ENCODE measurements around the gene IFNLR1.

Gene IFNLR1

DNA sequence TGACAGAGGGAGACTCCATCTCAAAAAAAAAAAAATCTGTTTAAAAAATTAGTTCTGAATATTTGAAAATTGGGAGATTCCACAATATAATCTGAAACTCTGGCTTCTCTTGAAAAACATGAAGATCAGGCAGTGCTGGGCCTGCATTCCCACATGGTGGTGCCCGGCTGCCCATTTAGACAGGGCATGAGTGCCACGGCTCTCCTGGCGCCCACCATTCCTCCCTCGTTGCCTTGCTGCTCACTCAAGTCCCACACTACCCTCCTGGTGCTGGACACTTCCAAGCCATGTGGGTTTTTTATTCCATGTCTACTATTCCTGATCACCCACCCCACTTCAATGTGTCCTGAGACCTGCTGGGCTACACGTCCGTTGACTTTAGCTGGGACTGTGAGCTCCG is 64.3 kb downstream of the IFNLR1 start:
- no peak for DNase-seq (ENCODE audit: low spot score)

DNA sequence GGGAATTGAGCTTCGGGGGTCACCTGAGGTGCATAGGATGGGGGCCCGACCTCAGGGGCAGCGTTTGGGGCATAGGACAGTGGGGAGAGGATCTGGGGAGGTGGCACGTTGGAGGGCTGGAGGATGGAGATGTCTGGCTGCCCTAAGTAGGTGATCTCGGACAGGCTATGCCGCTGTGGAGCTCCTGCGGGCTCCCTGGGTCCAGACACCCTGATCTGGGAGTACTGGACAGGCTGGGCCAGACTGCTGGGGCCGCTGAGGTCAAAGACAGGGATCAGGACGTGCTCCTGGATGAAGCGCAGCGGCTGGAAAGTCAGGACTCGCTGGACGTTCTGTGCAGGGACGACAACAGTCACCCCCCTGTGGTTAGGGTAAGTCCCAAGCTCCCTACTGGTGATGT is 65.7 kb downstream of the IFNLR1 start:
- DNase-seq (ENCODE audit: low spot score): no peak

DNA sequence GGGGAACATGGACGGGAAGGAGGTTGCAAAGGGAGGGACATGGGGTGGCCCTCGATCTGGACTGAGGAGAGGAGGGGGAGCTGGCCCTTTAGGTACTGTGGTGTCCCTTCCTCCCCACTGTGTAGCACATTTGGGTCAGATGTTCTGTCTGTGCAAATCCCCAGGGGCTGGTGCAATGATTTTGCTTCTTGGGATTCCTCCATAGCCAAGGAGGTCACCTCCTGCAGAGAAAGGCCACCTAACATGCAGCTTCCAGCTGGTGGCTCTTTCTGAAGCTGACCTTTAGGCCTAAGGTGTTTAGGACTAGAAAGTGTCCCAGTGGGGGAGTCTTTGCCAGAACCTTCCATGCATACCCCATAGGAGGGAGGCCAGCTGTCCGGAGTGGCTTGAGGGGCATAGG is 66.1 kb downstream of the IFNLR1 start:
- no peak for DNase-seq (ENCODE audit: low spot score)

DNA sequence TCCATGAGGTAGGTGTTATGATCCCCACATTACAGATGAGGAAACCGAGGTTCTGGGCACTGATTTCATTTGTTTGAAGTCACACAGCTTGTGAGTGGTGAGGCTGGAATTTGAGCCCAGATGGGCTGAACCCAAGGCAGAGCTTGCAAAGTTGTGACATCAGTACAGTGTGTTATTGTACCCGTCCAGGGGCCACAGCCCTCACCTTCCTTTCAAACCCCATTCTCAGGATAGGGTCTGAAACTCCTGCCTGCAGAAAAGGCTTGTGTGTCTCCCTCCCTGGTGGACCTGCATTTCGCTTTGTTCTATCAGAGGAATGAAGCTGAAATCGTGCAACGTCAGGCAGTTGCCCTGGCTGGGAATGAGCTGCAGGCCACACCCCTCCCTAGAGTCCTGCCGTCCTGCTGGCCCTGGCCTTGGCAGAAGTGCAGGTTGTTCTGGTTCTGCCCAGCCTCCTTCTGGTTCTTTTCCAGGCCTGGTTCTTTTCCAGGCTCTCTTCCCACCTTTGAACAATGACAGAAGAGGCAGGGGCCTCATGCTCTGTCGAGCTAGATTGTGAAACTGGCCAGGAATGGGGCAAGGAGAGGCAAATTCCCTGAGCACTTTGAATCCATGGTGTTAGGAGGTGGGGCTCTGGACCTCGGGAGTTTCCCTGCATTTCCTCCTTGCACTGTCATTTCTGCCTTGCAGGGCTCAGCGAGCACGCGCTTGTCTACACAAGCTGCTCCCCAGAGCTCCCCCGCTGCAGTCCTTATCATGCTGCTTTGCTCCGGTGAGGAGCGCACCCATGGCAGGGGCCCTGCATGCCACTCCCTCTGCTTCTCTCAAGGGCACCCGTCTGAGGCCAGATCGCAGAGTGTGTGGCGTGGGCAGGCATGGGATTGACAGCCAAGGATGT is 67.0 kb downstream of the IFNLR1 start:
- DNase-seq (ENCODE audit: low spot score): no peak

DNA sequence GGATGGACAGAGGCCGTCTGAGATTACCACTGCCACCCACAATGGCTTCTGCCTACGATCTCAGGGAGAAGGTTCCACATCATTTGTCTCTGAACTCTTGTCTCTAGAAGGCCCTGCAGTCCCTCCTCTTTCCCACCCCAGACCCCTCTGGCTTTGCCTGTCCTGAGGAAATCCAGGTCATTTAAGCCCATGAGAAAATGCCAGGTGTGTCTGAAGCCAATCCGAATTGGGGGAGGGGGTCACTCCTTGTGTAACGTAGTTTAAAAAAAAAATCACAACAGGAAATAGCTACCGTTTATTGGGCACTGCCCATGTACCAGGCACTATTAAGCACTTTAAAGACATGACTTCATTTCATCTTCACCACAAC is 67.6 kb downstream of the IFNLR1 start:
- no peak for DNase-seq (ENCODE audit: low spot score)

DNA sequence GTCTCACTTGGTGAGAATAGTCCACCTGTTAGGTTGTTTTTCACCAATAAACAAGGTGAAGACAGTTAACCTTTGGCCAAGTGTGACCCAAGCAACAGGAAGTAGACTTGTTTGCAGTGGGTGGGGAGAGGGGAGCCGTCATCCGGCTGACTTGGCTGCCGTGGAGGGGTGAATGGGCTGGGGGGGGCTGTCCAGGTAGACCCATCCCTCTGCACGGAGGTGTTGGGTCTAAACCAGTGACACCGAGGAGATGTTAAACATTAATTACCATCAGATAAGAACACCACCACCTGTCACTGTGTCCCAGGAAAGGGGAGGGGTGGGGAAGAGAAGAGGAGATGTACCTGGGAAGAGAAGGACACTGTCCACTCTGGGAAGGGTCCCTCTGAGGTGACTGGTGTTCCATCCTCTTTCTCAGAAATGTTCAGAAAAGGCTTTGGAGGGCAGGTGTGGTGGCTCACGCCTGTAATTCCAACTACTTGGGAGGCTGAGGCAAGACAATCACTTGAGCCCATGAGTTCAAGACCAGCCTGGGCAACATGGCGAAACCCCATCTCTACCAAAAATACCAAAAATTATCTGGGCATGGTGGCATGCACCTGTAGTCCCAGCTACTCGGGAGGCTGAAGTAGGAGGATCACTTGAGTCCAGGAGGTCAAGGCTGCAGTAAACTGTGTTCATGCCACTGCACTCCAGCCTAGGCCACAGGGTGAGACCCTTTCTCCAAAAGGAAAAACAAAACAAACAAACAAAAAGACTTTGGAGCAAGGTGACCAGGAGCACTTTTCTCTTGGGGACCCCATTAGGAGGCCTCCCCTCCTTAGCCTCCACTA is 68.5 kb downstream of the IFNLR1 start:
- no peak for DNase-seq (ENCODE audit: low spot score)

DNA sequence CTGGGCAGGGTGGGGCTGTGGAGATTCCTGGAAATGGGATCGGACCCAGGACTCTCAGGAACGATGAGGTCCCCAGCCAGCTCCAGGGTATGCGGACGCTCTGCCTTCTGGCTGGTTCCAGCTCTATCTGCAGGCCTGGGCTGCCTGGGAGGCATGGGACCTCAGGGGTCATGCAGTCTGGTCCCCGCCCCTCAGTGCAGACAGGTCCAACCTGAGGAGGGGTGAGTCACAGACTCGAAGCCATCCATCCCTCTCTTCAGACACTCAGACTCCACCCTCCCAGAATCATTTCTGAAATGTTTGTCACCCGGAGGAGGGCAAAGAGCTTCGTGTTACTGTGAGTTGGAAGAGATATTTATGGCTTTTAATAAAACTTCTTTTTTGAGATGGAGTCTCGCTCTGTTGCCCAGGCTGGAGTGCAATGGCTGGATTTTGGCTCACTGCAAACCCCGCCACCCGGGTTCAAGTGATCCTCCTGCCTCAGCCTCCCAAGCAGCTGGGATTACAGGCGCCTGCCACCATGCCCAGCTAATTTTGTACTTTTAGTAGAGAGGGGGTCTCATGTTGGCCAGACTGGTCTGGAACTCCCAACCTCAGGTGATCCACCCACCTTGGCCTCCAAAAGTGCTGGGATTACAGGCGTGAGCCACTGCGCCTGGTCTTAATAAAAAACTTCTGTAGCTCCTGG is 69.2 kb downstream of the IFNLR1 start:
- DNase-seq (ENCODE audit: low spot score): no peak

DNA sequence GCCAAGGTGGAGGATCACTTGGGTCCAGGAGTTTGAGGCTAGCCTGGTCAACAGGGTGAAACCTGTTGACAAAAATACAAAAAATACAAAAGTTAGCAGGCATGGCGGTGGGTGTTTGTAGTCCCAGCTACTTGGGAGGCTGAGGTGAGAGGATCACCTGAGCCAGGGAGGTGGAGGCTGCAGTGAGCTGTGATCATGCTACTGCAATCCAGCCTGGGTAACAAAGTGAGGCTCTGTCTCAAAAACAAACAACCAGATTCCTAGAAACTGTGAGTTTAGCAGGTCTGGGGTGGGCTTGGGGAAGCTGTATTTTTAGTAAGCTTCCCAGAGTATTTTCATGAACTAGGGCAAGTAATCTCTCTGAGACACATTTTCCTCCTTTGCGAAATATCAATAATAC is 70.0 kb downstream of the IFNLR1 start:
- DNase-seq (ENCODE audit: low spot score): no peak

DNA sequence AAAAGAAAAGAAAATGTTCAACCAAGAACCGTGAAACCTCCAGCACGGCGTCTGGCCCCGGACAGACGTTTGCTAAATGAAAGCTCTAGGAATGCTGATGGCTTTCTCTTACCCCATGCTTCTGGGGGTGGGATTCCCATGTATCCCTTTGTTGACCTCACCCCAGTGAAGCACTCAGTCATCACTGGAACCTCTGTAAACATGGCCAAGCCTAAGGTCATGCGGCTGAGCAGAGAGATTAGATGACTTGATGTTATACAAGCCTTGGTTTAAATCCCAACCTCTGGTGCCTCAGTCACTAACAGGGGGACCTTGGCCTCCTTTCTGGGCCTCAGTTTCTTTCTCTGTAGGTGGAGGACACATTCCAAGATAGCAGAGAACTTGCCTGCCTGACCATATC is 72.3 kb downstream of the IFNLR1 start:
- no peak for DNase-seq (ENCODE audit: low spot score)

DNA sequence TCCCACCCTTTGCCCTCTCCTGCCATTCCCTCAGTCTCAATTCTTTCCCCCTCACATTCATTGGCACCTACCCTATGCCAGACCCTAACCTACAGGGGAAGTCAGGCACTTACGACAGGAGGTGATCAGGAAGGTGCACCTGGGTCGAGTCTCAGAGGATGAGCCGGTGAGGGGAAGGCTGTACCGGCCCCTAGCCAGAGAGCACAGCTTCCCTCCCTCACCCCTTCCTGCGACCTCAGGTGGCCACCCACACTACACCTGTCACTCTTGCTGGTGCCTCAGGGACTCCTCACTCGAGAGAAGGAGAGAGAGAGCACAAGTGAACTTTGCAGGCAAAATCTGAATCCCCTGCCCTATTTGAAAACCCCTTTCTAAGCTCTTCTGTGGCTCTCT is 73.5 kb downstream of the IFNLR1 start:
- DNase-seq (ENCODE audit: low spot score): no peak

DNA sequence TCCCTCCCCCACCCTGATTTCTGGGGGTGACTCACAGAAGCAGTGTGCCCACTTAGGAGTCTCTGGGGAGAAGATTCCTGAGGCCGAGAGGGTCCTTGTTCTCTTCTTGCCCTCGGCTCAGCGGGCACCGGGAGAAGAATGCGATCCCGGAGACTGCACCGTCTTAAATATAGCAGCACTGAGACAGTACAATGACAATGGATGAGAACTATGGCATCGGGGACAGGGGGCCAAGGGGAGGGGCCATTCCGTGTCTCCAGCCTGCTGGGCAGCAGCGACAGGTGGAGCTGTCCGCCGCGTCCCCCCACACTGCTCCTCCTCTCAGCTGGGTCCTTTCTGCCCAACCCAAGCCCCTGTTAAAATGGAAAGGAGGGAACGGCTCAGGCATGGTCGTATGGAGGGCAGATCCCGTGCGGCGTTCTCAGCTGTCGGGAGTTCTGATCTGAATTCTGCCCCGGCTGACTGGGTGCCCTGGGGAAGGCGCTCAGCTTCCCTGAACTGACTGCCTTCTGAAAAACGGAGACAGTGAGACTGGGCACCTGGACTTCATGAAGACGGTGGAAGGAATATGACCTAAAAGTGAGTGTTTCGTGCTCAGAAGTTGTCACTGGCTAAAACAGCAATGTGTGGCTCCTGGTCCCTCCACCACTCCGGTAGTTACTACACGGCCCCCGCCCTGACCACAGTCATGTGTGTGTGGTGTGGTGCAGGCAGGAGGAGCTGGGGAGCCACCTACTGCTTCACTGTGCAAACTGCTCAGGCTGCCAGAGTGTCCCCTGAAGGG is 74.9 kb downstream of the IFNLR1 start, which contains the start of gene MYOM3:
MYOM3 (minus strand) TSS at position 140 of the 784 bp plus-strand sequence. CDS start 3,499 bp downstream, outside the sequence.
- DNase-seq (ENCODE audit: low spot score): peak; percentile 26

DNA sequence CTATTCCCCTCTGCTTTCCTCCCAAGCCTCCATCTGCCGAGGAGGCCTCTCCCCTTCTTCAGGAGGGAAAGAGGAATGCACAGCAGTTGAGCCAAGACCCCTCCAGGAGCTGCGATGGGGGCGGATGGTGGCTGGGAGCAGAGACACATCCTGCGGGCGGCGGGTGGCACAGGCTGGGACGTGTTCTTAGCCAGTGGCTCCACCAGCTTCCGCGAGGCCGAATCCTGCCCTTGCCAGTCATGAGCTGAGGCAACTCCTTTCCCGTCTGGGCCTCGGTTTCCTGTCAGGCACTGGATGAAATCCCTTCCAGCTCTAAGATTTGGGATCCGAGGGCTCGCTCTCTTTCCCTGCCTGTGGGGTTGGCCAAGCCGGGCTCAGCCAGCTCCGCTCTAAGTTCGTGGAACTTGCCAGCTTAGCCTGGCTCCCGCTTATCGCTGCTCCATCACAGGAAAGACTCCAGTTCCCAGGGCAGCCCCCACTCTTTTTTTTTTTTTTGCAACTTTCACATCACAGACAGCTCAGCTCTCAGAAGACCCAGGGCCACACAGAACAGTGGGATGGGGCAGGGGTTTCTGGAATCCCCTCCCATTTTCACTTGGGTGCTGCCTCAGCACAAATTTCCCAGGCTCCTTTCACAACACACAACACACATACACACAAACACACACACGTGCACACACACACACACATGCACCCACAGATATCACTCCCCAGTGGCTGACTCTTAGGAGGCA is 75.7 kb downstream of the IFNLR1 start:
- no peak for DNase-seq (ENCODE audit: low spot score)

DNA sequence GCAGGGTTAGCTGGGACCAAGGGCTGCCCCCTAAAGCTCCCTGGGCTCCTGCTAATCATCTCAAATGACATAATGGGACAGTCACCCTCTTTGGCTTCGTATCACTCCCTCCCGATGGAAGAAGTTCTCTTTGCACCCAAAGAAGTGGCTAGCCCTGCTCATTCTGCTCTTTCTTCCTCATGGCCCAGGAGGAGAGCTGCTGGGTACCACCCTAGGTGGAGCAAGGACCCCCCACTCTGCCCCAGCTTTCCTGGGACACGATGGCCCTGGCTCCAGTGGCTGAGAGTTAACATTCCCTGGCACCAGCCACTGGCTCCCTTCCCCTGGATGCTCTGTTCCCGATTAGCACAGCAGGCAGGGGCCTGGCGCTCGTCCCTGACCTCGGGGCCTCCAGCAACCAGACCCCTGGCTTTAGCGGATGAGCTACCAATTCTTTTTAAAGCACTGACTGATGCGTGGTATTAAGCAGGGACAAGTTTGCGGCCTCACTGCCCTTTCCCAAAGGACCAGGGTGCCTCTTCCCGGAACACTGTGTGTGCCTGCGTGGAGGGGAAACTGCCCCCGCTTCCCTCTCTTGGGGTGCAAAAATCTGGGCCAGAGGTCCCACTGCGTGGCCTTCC is 76.3 kb downstream of the IFNLR1 start:
- DNase-seq (ENCODE audit: low spot score): no peak

DNA sequence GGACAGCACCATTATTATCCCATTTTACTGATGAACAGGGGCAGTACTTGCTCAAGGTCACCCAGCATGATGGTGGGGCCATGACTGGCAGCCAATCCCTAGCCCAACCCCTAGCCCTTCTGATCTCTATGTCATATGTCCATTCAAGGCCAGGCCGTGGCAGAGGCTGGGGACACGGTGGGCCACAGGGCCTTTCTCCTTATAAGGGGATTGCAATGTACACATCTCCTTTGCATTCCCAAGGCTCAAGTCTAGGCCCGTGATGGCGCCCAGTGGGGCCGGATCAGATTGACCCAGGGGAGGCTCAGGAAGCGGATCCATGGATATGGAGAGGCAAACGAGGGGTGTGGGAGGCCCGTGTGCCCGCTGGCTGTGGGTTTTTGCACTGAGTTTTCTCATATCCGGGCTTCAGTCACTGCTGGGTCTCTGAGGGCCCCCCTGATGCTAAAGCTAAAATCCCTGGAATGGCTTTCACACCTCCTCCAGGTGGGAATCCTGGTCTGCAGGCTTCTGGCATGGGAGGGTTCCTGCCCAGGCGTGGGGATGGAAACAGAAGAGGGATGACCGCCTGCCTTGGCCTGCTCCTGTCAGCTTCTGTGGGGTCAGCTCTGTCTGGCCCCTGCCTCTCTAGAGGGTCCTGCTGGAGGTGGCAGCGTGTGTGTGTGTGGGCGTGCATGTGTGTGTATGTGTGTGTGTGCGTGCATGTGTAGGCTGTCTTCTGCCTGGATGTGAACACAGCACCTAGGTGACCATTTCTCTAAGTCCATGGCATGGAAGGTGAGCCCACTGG is 77.2 kb downstream of the IFNLR1 start:
- no peak for DNase-seq (ENCODE audit: low spot score)

DNA sequence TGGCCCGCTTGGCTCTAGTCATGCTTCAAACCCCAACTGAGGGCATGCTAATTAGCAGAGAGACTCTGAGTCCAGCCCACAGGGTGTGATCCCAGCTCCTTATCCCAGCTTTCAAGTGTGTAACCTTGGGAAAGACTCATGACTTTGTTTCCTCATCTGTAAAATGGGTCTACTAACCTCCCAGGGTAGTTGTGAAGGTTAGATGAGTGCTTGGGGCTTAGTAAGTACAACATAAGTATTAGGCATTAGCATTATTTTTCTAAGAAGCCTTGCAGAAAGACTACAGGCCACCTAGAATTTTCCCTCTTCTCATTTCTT is 78.0 kb downstream of the IFNLR1 start:
- DNase-seq (ENCODE audit: low spot score): no peak

DNA sequence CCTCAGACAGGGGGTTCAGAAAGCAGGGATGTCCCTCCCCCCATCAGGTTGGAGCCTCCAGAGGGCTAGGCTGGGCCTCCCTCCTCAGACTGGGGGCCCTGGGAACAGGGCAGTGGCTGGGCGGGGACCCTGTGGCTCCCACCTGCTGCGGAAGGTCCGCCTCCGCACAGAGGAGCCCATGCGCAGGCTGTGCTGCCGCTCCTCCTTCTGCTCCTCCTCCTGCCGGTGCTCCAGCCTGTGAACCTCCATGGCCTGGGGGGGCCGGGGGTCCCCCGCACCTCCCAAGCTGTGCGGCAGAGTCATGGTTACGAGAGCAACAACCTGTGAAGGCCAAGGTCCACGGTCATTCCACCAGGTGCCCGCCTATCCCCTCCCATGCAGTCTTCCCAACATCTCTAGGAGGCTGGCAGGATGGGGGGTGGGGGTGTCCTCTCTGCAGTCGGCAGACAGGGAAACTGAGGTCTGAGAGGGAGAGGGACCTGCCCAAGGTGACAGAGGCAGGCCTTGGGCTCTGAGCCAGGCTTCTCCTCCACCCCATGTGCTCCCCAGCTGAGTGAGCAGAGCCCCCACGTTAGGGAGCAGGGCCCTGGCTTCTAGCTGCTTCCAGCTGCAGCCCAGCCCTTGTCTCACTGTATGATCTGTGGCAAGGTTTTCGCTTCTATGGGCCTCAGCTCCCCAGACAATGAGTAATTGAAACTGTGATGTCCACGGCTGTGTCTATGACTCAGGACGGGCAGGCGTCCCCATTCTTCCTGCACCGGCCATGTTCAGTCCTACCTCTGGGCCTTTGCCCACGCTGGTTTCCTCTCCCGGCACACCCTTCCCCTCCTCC is 78.5 kb downstream of the IFNLR1 start:
- DNase-seq (ENCODE audit: low spot score): no peak

DNA sequence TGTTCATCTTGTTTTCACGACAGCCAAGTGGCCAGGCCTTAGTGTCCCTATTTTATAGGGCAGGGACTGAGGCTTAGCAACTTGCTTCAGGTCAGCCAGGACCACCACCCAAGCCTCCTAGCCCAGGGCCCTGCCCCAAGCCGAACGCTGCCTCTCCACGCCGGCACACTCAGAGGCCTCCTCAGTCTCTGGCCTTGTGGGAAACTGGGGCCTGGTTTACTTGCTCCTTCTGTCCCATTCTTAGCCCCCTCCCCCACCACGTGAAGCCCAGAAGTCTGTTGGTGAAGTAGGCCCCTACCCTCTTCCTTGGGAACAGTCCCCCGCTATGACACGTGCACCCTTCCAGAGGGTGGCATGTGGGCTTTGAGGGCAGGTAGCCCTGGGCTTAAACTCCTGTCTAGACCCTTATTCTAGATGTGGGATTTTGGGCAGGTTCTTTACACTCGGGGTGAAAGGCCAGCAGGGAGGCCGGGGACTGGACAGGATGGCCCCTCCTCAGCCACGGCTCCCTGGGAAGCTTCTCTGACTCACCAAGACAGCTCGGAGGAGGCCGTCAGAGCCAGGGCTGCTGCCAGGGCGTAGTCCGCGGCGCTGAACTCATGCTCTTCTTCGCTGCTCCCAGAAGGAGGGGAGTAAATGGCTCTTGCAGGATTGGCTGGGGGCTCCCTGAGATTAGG is 79.5 kb downstream of the IFNLR1 start:
- DNase-seq (ENCODE audit: low spot score): no peak
